Kidney (tissue), 14 donors: ENCODE measurements around the gene DLG5. TPM values are rescaled to one million over a fixed set of nuclear protein-coding genes. Genes with fewer than 3 reads are reported as not detected.
A peak's percentile ranks its signal among the peaks of the same experiment; 100 is the strongest.

Source experiments
- DNase-seq, 5 donors: peaks; one replicate each; pipeline ENCODE4 v3.0.0-alpha.2; 2013 to 2020
- FAIRE-seq: peaks from 2 replicates; lab custom pipeline; 2012; peaks lifted over from hg19 to GRCh38; lab: Jason Lieb, UNC
- H3K27ac ChIP-seq, 2 donors: one replicate each; pipeline ENCODE4 v1.7.0; 2013; ENCODE audit warnings: low read depth in 2 of 2, low read length in 2 of 2, inconsistent platforms in 1 of 2
- H3K27me3 ChIP-seq: one replicate; pipeline ENCODE4 v1.7.1; 2013; ENCODE audit warnings: low read length, inconsistent platforms; ENCODE audit not compliant: control insufficient read depth, insufficient read depth
- H3K36me3 ChIP-seq, 3 donors: one replicate each; pipeline versions ENCODE4 v1.7.0 to v1.7.1; 2013; ENCODE audit warnings: low read length in 3 of 3, control low read depth in 1 of 3, inconsistent platforms in 1 of 3; ENCODE audit not compliant: insufficient read depth in 3 of 3, control insufficient read depth in 2 of 3
- H3K4me1 ChIP-seq, 3 donors: one replicate each; pipeline versions ENCODE4 v1.7.0 to v1.7.1; 2013; ENCODE audit warnings: low read length in 3 of 3, inconsistent platforms in 1 of 3, low read depth in 1 of 3; ENCODE audit not compliant: control insufficient read depth in 2 of 3, insufficient read depth in 2 of 3
- H3K4me3 ChIP-seq, 3 donors: one replicate each; pipeline versions ENCODE4 v1.7.0 to v1.8.1; 2013; ENCODE audit warnings: low read length in 3 of 3, control low read depth in 1 of 3, inconsistent platforms in 1 of 3
- H3K9ac ChIP-seq, 3 donors: one replicate each; pipeline versions ENCODE4 v1.7.0 to v1.7.1; 2013; ENCODE audit warnings: low read length in 3 of 3, control low read depth in 1 of 3, inconsistent platforms in 1 of 3
- H3K9me3 ChIP-seq, 3 donors: one replicate each; pipeline versions ENCODE4 v1.7.0 to v1.7.1; 2013; ENCODE audit warnings: low read length in 3 of 3, control low read depth in 1 of 3, inconsistent platforms in 1 of 3; ENCODE audit not compliant: control insufficient read depth in 2 of 3, insufficient read depth in 1 of 3
- intact Hi-C: fragments of 100-400 bp; cut with DNase I; formaldehyde crosslinking; loops from one replicate; pipeline ENCODE4 v1.11.1; 2022
- polyA plus RNA-seq: library from polyadenylated mRNA; stranded (reverse); fragments of 350-450 nt; fragmentation: Illumina TruSeq; extraction: RNeasy Lipid Tissue Mini Kit (QIAGEN cat#74804); gene quantifications from one replicate; pipeline ENCODE4 v1.2.3, GENCODE V29; 2014; ENCODE audit warnings: low read depth, low replicate concordance; ENCODE audit not compliant: insufficient read depth
- total RNA-seq: library from RNA; stranded (reverse); fragmentation: NEBNext Ultra II Directional; extraction: Animal tissue kit (Norgen Biotek cat#: 25700); gene quantifications from one replicate; pipeline ENCODE4 v1.2.1, GENCODE V29; 2021
- TF ChIP-seq, protein P1 (sequence below): IDR thresholded peaks from 3 replicates; pipeline ENCODE4 v1.5.1; 2012; ENCODE audit warnings: mild to moderate bottlenecking, moderate library complexity, borderline replicate concordance; ENCODE audit not compliant: insufficient read depth; ENCODE audit errors: extremely low read depth
- donor health status: control.
- donor health status: control.
- donor health status: control.
- donor health status: control.
- donor health status: control.
- donor health status: DM: yes; HTN: yes; CAD: no.
- donor health status: Normal renal cell carcinoma (clear cell type).

Gene DLG5
- total and polyA plus RNA-seq, 2 donors from 2014 or later: 5.4 to 30.0 TPM

GRCh38 chr10:77925410-77925794 is 1.2 kb downstream of the DLG5 start:
- Histone ChIP-seq H3K27ac (no peak overlapping the region), H3K9ac (peak overlapping the region; percentile 4 to 88 (median 48)), H3K36me3 (no peaks in the 10 kb centered on the region), H3K9me3 (no peaks in the 10 kb centered on the region), H3K4me3 (peak overlapping the region; percentile 41 to 80 (median 60)), H3K27me3 (no peaks in the 10 kb centered on the region), H3K4me1 (peaks cover 2 to 21% (median 12%) of the 10 kb centered on the region in 3 donors)
- DNase-seq (peak in 4 of 5 donors; percentile 41 to 79 (median 60)), FAIRE-seq (no peak)
- intact Hi-C loops: no loop called here
- TF ChIP-seq, protein P1, sequence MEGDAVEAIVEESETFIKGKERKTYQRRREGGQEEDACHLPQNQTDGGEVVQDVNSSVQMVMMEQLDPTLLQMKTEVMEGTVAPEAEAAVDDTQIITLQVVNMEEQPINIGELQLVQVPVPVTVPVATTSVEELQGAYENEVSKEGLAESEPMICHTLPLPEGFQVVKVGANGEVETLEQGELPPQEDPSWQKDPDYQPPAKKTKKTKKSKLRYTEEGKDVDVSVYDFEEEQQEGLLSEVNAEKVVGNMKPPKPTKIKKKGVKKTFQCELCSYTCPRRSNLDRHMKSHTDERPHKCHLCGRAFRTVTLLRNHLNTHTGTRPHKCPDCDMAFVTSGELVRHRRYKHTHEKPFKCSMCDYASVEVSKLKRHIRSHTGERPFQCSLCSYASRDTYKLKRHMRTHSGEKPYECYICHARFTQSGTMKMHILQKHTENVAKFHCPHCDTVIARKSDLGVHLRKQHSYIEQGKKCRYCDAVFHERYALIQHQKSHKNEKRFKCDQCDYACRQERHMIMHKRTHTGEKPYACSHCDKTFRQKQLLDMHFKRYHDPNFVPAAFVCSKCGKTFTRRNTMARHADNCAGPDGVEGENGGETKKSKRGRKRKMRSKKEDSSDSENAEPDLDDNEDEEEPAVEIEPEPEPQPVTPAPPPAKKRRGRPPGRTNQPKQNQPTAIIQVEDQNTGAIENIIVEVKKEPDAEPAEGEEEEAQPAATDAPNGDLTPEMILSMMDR: no peak

DNA sequence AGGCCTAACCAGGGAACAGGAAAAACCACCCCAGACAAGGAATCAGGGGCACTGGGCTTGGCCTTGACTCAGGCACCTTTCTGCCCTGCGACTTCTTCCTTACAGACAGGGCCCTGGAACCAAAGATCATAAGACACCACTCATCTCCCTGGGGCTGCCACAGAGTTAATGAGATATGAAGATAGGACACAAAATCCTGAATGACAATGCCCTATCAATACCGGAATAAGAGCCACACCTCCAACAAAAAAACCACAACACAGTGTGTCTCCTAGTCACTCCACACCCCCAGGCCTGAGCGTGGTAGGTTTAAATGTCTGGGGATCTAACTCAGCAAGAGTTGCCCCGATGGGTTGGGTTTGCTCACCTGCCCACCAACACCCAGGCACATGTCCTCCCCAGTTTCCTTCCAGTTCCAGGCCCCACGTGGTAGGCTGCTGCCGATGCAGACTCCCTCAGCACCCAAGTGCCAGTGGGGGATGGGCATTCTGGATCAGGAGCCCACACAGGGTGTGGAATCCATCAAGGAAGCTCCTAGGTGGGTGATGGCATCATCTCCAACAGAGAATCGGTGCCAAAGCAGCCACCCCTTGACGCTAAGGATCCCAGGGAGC is 3.9 kb downstream of the DLG5 start:
- H3K4me3 ChIP-seq: no peak overlapping the region
- FAIRE-seq: no peak

DNA sequence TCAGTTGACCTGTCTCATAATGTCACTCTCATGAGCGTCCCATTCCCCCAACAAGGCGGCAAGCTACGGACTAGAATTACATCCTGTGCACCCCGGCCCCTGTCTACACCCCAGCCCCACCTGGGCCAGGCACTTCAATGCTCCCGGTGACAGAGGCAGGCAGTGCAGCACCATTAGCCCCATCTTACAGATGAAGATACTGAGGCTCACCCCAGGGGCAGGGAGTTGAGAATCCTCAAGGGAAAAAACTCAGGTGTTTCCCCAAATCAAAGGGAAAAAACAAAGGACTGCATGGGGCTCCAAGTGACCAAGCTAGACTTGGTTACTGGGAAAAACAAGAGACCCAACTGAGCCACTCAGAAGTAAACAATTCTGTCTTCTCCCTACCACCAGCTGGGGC is 4.5 kb downstream of the DLG5 start:
- H3K27me3 ChIP-seq: no peaks in the 10 kb centered on the region
- H3K9me3 ChIP-seq: no peaks in the 10 kb centered on the region
- no peak overlapping the region for H3K4me3 ChIP-seq
- intact Hi-C loops: no loop called here
- no peaks in the 10 kb centered on the region for H3K36me3 ChIP-seq
- DNase-seq (no peak), FAIRE-seq (no peak)
- TF ChIP-seq, protein P1: no peak
- peaks cover 2 to 22% (median 12%) of the 10 kb centered on the region in 3 donors for H3K4me1 ChIP-seq
- no peak overlapping the region for H3K9ac ChIP-seq
- no peak overlapping the region for H3K27ac ChIP-seq

More for the DNA sequence above, 3.9 kb downstream of the DLG5 start:
- H3K4me1 ChIP-seq: peaks cover 2 to 24% (median 12%) of the 10 kb centered on the region in 3 donors
- DNase-seq: no peak
- no peaks in the 10 kb centered on the region for H3K36me3 ChIP-seq
- TF ChIP-seq, protein P1: no peak
- H3K9me3 ChIP-seq: no peaks in the 10 kb centered on the region
- no peak overlapping the region for H3K27ac ChIP-seq
- no peaks in the 10 kb centered on the region for H3K27me3 ChIP-seq
- H3K9ac ChIP-seq: no peak overlapping the region
- intact Hi-C loops: no loop called here

DNA sequence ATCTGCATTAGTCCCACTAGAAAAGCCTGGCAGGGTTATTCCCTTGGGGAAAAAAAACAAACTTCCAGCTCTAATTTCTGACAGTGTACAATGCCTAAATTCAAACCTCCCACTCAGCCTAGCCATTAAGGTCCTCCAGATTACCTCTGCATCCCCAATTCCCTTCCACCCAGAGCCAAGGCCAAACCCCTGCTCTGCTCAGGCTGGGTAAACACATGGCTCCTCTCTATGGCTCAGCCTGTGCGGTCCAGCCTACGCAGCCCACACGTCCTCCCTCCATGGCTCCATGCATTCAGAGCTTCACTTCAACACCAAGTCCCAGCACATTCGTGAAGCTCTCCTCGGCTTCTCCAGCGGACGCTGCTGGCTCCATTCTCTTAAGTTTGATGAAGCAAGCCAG is 5.2 kb downstream of the DLG5 start:
- Histone ChIP-seq H3K27ac (no peak overlapping the region), H3K4me3 (no peak overlapping the region), H3K9me3 (no peaks in the 10 kb centered on the region), H3K4me1 (peaks cover 2 to 22% (median 12%) of the 10 kb centered on the region in 3 donors), H3K27me3 (no peaks in the 10 kb centered on the region), H3K9ac (no peak overlapping the region), H3K36me3 (no peaks in the 10 kb centered on the region)
- FAIRE-seq (no peak), DNase-seq (no peak)
- intact Hi-C loops: no loop called here
- TF ChIP-seq, protein P1: no peak
